HepG2 (cell line): Measurements from ENCODE around the gene TH.

Experiments used
- CBX2 ChIP-seq, 2 experiments: fragments of 200-600 bp in 1 of 2; sonication (generic); formaldehyde crosslinking in 1 of 2; IDR thresholded peaks; 2 replicates each; pipeline versions ENCODE4 v1.7.0 to v1.8.1; 2018 to 2022; ENCODE audit warnings: low read depth in 2 of 2, low read length in 1 of 2, mild to moderate bottlenecking in 1 of 2, missing genetic modification reagents in 1 of 2
- CHD2 ChIP-seq: IDR thresholded peaks from 2 replicates; pipeline ENCODE4 v1.6.1; 2011; ENCODE audit warnings: low read depth, low read length, improper control_type of control experiment
- CTCF ChIP-seq: sonication (generic); formaldehyde crosslinking; IDR thresholded peaks from 2 replicates; pipeline ENCODE4 v1.5.0; 2020; ENCODE audit warnings: mild to moderate bottlenecking, missing genetic modification reagents, moderate library complexity
- FOXA1 ChIP-seq, 2 experiments: fragments of 450-650 bp in 1 of 2; sonication (generic) in 1 of 2; formaldehyde crosslinking in 1 of 2; IDR thresholded peaks; 2 replicates each; pipeline versions ENCODE4 v1.4.0 to v1.6.1; 2016 to 2020; ENCODE audit warnings: missing genetic modification reagents in 1 of 2
- GLMP ChIP-seq: sonication (generic); formaldehyde crosslinking; IDR thresholded peaks from 2 replicates; pipeline ENCODE4 v1.9.0; 2021; ENCODE audit warnings: missing genetic modification reagents, mild to moderate bottlenecking, borderline replicate concordance
- JUND ChIP-seq: sonication (generic); formaldehyde crosslinking; IDR thresholded peaks from 2 replicates; pipeline ENCODE4 v1.8.0; 2022; ENCODE audit warnings: mild to moderate bottlenecking, missing genetic modification reagents
- NCOA2 ChIP-seq: sonication (generic); formaldehyde crosslinking; IDR thresholded peaks from 2 replicates; pipeline ENCODE4 v1.8.0; 2022; ENCODE audit warnings: inconsistent platforms
- SMC3 ChIP-seq: IDR thresholded peaks from 2 replicates; pipeline ENCODE4 v1.6.1; 2011; ENCODE audit warnings: low read length, improper control_type of control experiment
- SYNCRIP ChIP-seq: fragments of 200-400 bp; formaldehyde crosslinking; IDR thresholded peaks from 2 replicates; pipeline ENCODE4 v1.6.1; 2018; ENCODE audit warnings: mild to moderate bottlenecking, low read depth, low read length; ENCODE audit not compliant: insufficient read depth

DNA sequence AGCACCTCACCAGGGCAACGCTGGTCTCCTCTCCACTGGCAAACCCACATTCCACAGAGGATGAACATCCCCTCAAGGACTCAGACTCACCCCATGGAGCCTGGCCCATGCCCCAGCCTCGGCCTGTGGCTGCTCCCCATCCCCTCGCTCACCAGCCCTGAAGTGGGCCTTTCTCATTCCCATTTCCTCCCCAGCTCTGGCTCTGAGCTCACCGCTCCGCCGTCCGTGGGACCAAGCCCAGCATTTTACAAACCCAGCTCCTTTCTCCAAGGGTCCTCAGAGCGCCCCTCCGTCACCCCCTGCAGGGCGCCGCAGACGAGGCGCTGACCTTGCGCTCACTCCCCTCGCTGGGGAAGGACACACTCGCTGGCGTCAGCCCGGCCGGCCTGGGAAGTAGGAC is 25.6 kb downstream of the TH start:
- TF ChIP-seq JUND (no peak), GLMP (CRISPR knock-in tag) (no peak), CHD2 (no peak), SMC3 (no peak), FOXA1 (IDR thresholded peaks at IDR 0.05) (no peak), FOXA1 (CRISPR knock-in tag; IDR thresholded peaks at IDR 0.05) (no peak), CBX2 (IDR thresholded peaks at IDR 0.05; ENCODE audit: low read depth, low read length) (no peak), CBX2 (CRISPR knock-in tag; IDR thresholded peaks at IDR 0.05; ENCODE audit: low read depth) (no peak), CTCF (CRISPR knock-in tag) (no peak), SYNCRIP (no peak), NCOA2 (CRISPR knock-in tag) (no peak)
